Inflammatory macrophage (primary cell): ENCODE measurements around the gene CHRNA3.
A peak's percentile ranks its signal among the peaks of the same experiment; 100 is the strongest.
"Not testable (repeated sequence)": the region's sequence is repeated elsewhere in the genome, so short reads cannot be mapped to it uniquely, and the experiment has no call there.

Experiments used
- DNase-seq, 2 donors: peaks; one replicate each; pipeline ENCODE4 v3.0.0-alpha.2; 2020 to 2022

CHRNA3 gene

DNA sequence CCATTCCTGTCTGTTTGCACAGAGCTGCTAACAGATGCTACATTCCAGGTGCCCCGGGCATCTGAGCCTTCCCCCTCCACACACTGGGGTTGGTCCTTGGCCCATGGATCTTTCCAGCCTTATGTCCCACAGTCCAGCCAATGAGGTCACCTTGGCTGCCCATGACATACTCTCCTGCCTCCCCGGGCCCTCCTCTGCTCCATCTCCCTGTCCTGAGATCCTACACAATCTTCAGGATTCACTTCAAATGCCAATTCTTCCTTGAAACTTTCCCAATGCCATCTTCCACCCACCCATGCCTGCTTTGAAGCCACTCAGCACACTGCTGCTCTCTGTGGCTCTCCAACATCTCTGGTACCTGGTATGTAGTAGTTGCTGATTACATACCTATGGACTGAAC lies 4.3 kb downstream of the CHRNA3 start:
- DNase-seq: no peak

DNA sequence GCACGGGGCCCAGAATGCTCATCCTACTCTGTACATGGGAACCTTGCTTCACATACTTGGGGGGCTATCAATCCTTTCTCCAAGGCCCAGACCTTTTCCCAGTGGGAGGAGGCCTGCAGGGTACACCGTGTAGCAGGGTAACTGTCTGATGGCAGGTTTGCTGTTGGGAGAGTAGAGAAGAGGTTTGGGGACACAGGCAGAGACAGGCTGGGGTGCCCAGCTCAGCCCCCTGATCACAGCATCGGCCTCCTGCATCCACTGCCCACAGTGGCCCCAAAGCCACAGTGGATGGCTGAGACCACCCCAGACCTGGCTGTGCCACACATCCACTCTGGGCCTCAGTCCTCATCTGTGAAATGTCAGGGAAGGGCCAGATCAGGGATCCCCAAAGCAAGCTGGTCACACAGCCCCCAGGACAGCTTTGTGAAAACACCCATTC lies 5.6 kb downstream of the CHRNA3 start:
- DNase-seq: no peak

DNA sequence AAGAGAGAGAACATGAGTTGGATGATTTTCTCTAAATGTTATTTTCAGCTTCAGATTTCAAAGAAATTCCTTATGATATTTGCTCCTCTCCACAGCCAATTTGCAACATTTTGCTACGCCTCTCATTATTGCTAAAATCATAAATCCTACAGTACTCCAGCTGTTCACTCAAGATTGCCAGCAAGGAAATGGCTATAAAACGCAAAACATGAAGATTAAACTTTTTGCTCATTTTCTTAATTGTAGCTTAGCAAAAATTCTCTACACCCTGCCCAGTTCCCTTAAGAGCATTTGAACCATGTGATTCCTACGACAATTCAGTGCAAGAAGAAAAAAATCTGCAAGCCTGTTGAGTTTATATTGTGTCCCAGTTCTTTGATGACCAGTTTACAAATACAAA lies 6.8 kb downstream of the CHRNA3 start:
- DNase-seq: no peak

DNA sequence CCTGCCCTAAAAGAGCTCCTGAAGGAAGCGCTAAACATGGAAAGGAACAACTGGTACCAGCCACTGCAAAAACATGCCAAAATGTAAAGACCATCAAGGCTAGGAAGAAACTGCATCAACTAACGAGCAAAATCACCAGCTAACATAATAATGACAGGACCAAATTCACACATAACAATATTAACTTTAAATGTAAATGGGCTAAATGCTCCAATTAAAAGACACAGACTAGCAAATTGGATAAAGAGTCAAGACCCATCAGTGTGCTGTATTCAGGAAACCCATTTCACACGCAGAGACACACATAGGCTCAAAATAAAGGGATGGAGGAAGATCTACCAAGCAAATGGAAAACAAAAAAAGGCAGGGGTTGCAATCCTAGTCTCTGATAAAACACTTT lies 11.2 kb downstream of the CHRNA3 start:
- DNase-seq: not testable (repeated sequence)

DNA sequence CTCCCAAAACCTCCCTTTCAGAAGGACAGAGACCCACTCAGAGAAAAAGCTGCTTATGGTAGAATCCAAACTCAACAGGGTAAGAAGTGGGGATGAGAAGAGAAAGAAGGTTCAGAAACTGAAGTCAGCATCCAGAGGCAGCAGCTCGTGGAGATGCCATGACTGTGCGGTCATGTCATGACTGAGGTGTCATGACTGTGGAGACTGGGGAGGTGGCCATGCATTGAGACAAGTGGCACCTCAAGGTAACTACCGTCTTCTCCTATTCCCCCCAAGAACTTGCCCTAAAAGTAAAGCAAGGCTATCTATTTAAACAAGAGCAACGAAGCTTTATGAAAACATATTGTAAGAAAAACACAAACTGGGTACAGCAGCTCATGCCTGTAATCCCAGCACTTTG lies 15.1 kb downstream of the CHRNA3 start:
- DNase-seq: no peak

DNA sequence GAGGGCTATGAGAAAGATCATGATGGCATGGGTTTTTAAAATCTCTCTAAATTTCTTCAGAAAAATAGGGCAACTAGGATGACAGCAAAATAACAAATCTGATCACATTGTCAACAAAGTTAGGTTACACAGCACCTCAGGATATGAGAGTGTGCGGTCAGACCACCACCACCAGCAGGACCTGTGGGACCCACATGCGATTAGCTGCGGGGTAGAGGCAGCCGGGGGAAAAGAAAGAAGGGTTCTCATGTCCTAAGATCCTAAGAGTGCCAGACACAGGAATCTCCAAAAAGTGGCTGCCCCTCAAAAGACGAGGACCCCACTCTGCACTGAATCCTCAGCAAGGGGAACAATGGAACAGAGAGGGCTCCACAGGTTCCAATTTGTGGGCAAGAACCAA lies 15.6 kb downstream of the CHRNA3 start:
- no peak for DNase-seq

DNA sequence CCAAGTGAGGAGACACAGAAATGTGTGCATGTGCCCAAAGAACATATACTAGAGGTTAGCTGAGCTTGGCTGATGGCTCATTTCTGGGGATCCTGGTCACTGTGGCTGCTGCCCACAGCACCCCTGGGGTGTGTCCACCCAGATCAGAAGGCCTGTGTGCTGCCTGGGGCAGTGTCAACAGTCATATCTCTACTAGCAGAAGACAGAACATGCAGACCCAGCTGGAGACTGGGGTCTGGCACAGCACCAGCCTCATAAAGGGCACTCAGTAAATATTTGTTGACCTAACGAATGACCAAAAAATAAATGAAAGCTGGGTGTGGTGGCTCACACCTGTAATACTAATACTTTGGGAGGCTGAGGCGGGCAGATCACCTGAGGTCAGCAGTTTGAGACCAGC lies 16.4 kb downstream of the CHRNA3 start:
- DNase-seq: no peak

DNA sequence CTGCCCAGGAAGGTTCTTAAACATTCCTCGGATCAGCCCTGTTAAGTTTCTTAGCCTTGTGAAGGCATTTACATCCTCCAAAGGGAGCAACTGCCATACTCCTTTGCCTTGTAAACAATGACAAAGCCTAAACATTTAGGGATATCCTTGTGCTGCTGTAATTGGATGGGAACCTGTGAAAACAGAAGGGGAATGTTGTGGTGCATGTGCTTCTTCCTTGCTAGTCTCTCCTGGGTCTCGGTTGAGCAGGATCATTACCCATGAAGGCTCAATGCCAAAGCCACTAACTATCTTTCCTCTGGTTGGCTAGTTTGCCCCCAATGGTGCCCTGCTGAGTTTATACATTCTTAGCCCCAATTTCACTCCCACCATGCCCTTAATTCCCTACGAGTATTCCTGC lies 17.3 kb downstream of the CHRNA3 start:
- no peak for DNase-seq

DNA sequence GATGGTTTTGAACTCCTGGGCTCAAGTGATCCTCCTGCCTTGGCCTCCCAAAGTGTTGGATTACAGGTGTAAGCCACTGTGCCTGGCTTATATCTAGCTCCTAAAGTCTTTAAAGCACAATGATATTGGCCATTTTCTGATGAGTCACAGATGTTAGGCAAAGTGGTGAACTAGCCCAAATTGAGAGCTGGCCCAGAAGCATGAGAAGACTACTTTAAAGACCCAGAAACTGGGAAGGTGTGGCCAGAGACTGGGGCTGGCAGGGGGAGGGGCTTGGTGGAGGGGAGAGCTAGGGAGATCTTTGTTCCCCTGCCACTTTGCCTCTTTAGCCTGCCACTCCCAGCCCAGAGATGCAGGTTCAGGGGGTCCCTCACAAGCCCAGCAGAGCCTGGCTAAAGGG lies 21.6 kb downstream of the CHRNA3 start:
- no peak for DNase-seq

DNA sequence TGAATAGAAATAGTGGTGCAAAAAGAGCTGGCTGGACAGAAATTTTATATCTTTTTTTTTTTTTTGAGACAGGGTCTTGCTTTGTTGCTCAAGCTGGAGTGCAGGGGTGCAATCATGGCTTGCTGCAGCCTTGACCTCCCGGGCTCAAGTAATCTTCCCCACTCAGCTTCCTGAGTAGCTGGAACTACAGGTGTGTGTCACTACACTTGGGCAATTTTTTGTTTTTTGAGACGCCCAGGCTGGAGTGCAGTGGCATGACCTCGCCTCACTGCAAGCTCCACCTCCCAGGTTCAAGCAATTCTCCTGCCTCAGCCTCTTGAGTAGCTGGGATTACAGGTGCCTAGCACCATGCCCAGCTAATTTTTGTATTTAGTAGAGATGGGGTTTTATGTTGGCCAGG lies 22.4 kb downstream of the CHRNA3 start:
- no peak for DNase-seq

DNA sequence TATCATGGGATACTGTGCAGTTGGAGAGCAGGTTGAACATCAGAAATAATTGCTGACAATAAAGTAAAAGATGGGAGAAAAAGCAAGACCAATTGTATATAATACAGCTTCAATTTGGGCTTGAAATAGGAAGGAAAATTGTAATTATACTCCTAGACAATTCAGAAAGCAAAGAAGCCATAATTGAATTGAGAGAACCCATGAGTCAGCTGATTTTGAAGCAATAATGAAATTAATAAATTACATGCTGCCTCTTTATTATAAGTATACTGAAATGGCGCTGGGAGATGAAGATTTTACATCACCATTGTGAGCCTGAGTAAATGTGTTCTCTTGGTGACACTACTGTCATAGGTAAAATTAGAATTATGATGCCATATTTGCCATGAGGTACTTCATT lies 23.2 kb downstream of the CHRNA3 start:
- no peak for DNase-seq

DNA sequence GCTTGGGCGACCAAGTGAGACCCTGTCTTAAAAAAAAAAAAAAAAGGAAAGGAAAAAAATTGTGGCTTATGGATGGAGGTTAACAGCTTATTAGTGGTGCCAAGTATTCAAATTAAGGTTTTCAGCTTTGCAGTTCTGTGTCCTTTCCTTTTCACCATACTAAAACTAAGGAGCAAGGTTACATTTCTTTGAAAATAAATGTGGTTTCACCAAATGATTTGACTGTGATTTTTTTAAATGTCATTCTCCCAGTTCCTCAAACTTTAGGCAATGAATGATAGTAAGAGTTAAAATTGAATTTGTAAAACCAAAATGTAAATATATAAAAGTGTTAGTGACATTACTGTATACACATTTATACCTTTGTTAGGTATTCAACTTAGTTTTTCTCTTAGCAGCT lies 45.9 kb downstream of the CHRNA3 start:
- no peak for DNase-seq

DNA sequence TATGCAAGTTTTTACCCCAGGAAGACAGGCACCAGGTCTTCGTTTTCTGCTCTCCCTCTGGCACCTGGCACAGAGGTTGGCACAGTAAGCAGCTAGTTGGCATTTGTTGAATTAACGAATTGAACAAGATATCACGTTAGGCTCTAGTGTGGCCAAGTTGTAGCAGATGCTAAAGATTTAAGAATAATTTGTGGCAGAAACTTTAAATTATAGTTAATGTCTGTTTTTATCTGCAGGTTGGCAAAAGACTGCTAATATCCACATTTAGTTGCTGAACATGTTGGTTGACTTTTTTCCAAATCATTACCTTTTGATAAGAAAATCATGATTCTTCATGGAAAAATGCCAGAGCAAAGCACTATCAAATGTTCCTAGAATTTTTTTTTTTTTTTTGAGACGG lies 47.4 kb downstream of the CHRNA3 start:
- DNase-seq: no peak

DNA sequence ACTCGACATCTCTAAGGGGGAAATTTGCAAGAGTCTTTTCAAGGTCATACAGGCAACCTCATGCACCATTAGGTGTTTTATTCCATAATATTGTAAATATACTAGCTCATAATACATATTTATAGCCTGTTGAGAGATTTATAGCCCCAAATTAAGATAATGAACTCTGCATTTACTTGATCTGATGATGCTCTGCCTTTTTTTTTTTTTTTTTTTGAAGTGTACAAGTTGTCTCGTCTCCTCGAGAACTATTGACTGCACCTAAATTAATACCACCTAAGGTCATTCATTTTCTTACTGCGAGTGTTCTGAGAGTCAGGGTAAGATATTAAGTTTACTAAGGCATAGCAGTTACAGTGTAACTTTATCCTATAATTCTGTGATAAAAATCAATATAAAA lies 49.4 kb downstream of the CHRNA3 start:
- DNase-seq: no peak

DNA sequence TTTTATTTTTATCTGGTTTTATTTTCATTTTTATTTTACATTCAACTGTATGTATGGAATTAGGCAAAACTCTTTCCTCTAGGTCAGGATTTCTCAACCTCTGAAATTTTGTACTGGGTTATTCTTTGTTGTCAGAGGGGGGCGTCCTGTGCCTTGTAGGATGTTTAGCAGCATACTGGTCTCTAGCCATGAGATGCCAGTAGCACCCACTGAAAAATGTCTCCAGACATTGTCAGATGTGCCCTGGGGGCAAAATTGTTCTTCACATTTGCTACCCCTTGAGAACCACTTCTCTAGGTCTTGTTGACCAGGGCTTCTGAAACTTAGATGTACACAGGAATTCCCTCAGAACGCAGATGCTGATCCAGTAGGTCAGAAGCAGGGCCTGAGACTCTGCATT lies 50.1 kb downstream of the CHRNA3 start:
- no peak for DNase-seq

DNA sequence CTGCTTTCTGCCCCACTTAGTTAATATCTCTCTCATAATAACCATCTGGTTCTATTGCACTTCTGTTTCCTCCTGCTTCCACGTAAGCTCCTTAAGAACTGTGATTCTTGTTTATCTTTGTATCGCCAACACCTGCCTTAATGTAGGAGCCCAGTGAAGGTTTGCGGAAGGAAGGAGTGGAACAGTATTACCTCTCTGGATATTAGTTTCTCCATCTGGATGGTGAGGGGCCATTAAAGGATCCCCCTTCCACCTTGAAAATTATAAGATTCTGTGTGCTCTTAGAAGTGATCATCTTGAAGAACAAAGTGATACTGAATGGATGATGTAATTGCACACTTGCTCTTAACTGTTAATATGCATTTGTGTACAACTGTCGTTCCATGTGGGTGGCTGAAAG lies 53.3 kb downstream of the CHRNA3 start:
- no peak for DNase-seq

DNA sequence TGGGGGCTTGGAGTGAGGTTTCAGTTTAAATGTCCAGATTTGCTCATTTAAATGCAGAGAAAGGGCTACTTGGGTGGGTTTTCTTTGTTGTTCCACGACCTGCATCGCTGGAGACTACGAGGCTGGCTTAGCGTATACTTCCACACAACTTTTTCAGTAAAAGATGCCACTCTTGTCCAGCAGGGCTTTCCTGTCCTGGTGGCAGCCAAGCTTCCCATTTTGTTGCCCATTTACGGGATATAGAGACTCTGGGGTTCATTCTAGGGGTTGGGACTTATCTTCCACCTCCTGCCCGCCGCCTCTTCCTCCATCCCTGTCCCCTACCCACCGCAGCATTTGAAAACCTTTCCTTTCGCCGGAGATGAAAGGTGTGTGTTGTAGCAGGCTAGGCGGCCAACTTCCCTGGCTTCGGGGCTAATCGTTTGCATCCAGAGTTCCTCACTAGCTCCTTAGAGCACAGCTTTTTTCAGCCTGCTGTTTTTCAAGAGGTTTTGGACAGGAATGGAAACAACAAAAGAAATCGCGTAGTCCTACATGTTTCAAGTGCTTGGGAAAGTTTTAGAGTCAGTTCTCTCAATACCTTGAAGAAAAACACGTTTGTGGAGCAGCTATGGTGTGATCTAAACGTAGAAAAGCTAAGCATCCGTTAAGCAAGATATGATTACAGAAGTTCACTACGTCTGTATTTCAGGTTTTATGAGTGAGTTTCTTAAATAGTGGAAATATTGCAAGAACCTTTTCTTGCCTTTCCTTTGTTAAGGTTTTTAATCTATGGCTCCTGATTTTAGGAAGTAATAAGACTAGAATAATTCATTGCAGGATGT lies 54.6 kb downstream of the CHRNA3 start:
- peak; percentile 11 to 15 for DNase-seq

DNA sequence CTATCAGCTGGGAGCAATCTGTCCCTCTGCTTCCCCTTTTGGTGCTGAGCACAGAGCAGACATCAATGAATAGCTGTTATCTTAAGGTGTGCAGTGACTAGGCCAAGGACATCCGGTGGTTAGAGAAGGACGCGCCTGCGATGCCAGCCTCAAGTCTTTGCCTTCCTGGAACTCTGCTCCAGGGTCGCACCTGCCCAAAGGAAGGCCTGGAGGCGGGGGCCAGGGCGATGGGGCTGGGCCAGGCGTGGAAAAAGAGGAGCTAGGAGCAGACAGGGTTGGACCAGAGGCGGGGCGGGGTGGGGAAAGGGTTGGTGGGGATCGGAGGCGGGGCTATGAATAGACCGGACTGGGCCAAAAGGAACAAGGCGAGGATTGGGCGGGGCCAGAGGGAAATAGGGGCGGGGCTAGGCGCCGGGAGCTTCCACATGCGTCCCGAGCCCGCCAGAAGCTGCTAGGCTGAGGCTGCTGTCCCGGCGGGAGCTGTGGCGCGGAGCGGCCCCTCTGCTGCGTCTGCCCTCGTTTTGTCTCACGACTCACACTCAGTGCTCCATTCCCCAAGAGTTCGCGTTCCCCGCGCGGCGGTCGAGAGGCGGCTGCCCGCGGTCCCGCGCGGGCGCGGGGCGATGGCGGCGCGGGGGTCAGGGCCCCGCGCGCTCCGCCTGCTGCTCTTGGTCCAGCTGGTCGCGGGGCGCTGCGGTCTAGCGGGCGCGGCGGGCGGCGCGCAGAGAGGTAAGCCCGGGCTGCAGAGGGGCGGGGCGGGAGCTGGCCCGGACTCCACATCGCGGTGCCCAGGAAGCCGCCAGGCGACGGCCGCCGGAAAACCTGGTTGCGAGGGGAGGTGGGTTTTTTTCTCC lies 55.5 kb downstream of the CHRNA3 start, which contains the start of gene CHRNA5:
Gene CHRNA5 (plus strand): TSS at position 424 of the 854 bp plus-strand sequence. CDS start 200 bp downstream, at position 624.
- DNase-seq: peak; percentile 64 to 84

DNA sequence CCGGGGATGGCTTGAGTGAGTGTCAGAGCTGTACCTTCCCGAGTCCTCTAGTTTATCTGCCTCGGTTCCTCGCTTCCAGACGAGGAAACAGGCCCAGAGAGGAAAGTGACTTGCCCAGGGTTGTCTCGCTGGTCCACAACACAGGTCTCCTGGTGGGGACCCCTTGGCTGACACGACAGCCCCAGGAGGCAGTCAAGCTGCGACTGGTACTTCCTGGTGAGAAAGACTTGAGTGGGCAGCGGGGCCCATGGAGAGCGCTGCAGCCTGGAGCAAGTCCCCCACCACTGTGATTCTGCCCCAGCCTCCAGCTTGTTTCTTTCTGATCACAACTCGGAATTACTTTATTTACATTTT lies 56.1 kb downstream of the CHRNA3 start:
- no peak for DNase-seq

DNA sequence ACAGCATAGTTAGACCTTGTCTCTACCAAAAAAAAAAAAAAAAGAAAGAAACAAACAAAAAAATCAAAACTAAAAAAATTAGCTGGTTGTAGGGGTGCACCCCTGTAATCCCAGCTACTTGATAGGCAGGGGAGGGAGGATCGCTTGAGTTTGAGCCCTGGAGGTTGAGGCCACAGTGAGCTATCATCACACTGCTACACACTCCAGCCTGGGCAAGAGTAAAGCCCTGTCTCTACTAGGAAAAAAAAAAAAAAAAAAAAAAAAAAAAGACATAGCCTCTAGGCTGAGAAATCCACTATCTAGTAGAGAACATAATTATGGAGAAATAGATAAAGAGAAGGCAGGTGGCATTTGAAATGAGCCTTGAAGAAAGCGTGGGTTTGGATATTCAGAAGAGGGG lies 57.7 kb downstream of the CHRNA3 start:
- DNase-seq: no peak

DNA sequence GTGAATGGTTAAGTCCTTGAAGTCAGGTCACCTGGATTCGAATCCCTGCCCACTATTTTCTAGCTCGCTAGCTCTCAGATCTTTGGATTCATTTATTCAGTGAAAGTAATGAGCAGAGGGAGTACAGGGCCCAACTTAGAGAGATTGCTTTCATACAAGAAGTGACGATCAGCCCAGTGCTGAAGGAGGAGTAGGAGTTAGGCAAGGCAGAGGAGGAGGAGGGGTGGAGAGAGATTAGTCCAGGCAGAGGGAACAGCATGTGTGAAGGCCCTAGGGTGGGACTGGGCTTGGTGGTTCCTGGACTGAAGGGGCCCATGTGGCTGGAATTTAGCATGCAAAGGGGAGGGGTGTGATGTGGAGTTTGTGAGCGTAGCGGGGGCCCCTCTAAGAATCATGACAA lies 59.3 kb downstream of the CHRNA3 start:
- no peak for DNase-seq

DNA sequence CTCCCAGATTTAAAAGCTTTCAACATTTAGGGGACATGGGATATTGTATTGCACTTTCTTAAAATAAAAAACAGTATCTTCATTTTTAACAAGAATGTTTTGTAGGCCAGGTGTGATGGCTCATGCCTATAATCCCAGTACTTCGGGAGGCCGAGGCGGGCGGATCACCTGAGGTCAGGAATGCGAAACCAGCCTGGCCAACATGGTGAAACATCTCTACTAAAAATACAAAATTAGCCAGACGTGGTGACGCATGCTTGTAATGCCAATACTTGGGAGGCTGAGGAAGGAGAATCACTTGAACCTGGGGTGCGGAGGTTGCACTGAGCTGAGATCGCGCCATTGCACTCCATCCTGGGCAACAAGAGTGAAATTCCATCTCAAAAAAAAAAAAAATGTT lies 60.6 kb downstream of the CHRNA3 start:
- DNase-seq: not testable (repeated sequence)

DNA sequence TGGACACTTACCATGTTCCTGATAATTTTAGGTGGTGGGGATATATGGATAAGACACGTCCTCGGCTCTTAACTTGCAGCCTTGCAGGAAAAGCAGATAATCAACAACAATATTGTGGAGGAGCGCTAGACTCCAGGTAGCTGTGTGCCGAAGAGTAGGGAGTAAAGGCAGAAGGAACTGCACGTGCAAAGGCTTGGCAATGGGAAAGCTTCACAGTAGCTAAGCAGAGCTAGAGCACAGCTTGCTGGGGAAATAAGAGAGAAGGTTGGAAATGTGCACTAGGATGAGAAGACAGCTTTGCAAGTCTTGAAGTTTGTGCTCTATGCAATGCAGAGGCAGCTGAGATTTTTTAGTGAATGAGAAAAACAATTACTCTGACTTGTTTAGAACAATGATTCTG lies 68.2 kb downstream of the CHRNA3 start:
- DNase-seq: no peak

DNA sequence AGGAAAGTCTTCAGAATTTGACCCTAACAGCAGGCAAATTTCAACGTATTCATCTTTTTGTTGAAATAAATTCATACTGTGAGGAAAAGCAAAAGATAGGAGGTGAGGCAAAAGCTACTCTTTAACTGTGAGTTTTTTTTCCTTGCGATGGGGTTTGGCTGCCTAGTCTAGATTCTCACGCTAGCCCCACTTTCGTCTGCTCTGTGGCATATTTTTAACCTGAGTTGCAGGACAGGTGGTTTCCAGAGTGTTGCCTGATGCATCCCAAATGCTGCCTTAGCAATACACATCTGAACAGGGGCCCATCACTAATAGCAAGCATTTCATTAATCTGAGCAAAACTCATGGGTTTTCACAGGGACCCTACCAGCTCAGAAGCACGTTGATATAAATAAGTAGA lies 68.9 kb downstream of the CHRNA3 start:
- no peak for DNase-seq
